Body of pancreas (tissue), 4 donors: Measurements from ENCODE around the gene CCDC87.

Experiments used
- CTCF ChIP-seq, 7 experiments: fragments of 450-650 bp in 4 of 7; fragments of 200-600 bp in 3 of 7; sonication (generic) in 3 of 7; IDR thresholded peaks; one replicate each; pipeline ENCODE4 v1.5.1; 2016 to 2019; ENCODE audit warnings: antibody characterized with exemption in 7 of 7
- POLR2A ChIP-seq, 3 donors: fragments of 450-650 bp; IDR thresholded peaks; one replicate each; pipeline ENCODE4 v1.6.1; 2016; ENCODE audit warnings: antibody characterized with exemption in 3 of 3, mild to moderate bottlenecking in 2 of 3

- TF ChIP-seq CTCF (IDR thresholded peaks at IDR 0.05) (no peak), POLR2A (IDR thresholded peaks at IDR 0.05) (no peak)
Observed at GRCh38 chr11:66559866-66560676, 32.8 kb downstream of the CCDC87 start.
